Measurements from ENCODE around the gene STEEP1. TPM values are rescaled to one million over a fixed set of nuclear protein-coding genes. Genes with fewer than 3 reads are reported as not detected.
A peak's percentile ranks its signal among the peaks of the same experiment; 100 is the strongest.
"Not testable (repeated sequence)": the region's sequence is repeated elsewhere in the genome, so short reads cannot be mapped to it uniquely, and the experiment has no call there.

The STEEP1 gene
- total and polyA plus RNA-seq, 5 donors from 2014 or later, result 11.3 to 23.9 (median 13.8) TPM

DNA sequence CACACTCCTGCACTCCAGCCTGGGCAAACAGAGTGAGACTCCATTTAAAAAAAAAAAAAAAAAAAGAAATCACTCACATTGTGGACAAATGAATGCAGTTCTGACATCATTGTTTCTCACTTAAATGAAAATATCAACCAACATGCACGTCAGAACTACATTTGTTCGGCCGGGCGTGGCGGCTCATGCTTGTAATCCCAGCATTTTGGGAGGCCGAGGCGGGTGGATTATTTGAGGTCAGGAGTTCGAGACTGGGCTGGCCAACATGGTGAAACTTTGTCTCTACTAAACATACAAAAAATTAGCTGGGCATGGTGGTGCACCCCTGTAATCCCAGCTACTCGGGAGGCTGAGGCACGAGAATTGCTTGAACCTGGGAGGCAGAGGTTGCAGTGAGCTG lies 60.1 kb downstream of the STEEP1 start:
- not testable (repeated sequence) for H3K27me3 ChIP-seq (ENCODE audit: control insufficient read depth, insufficient read depth, low read length); DNase-seq; H3K36me3 Mint-ChIP-seq; H3K36me3 ChIP-seq (ENCODE audit: control insufficient read depth, insufficient read depth, low read length); H3K9me3 ChIP-seq (ENCODE audit: control insufficient read depth in 2 of 2, low read length in 2 of 2); H3K4me3 ChIP-seq (ENCODE audit: low read depth, low read length); H3K9me3 Mint-ChIP-seq; H3K27ac ChIP-seq (ENCODE audit: insufficient read depth, low read length, poor library complexity, severe bottlenecking); H3K4me3 Mint-ChIP-seq; H3K27me3 Mint-ChIP-seq; ATAC-seq (ENCODE audit: low read depth in 2 of 2); H3K27ac Mint-ChIP-seq
- H3K4me1 ChIP-seq (ENCODE audit: control insufficient read depth, insufficient read depth, low read length, poor library complexity, severe bottlenecking), result peaks cover 12% of the 10 kb centered on the region
- H3K4me1 Mint-ChIP-seq, result peaks cover 0 to 22% (median 0%) of the 10 kb centered on the region in 4 donors

DNA sequence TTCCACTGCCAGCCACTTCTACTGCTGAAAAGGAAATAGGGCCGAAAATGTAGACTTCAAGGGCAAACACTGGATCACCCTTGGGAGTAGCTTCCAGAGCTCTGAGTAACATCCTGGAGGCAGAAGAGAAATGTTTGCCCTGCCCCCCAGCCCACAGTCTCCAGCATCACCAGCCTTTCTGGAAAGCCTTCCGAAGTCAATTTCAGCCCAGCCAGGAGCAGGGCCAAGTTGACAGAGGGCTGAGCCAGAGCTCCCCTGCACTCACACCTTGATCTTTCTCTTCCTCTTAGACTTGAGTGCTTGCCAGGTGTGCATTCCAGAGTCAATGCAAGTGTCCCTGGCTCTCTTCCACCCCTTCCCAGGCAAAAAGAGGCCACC lies 61.7 kb downstream of the STEEP1 start:
- H3K27ac Mint-ChIP-seq, result peak overlapping the region; percentile 46 to 82 (median 48)

DNA sequence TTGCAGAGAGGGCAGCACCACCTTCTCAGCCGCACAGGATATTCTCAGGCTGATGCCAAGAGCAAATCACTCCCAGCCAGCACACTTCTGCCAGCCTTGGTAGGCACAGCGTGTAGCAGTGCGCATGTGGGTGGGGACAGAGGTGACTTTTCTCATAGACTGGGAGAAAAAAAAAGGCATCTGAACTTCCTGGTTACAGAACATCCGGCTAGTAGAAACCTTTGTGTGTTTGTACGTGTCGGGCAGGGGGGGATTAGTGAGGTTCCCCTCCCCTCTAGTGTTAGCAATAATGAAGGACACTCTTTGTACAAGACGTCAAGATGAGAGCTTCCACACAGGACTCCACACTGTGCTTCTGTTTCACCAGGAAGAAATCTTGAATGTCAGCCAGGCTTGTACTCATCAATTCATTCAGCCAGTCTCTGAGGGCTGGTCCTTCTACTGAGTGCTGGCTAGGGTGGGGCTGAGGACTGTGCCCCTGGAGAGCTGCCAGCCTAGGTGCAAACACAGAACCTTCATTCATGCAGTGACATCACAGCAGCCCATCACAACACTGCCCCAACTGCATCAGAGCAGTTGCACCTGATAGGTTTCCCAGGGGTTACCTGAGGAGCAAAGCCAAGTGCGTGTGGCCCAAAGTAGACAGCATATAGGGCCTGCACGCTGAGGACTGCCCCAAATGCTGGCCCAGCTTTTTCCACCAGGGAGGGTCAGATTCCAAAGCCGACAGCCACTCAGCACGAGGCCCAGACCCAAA lies 62.3 kb downstream of the STEEP1 start:
- peak overlapping the region; percentile 52 to 90 (median 82) for H3K27ac Mint-ChIP-seq
- peaks cover 2% of the 10 kb centered on the region for H3K27me3 Mint-ChIP-seq

More for the DNA sequence above, 61.7 kb downstream of the STEEP1 start:
- H3K36me3 ChIP-seq (ENCODE audit: control insufficient read depth, insufficient read depth, low read length), result no peaks in the 10 kb centered on the region
- Mint-ChIP-seq H3K9me3 (no peaks in the 10 kb centered on the region), H3K36me3 (no peaks in the 10 kb centered on the region), H3K4me3 (no peak overlapping the region), H3K27me3 (no peaks in the 10 kb centered on the region), H3K4me1 (peaks cover 0 to 22% (median 0%) of the 10 kb centered on the region in 4 donors)
- H3K27ac ChIP-seq (ENCODE audit: insufficient read depth, low read length, poor library complexity, severe bottlenecking), result no peak overlapping the region
- H3K4me1 ChIP-seq (ENCODE audit: control insufficient read depth, insufficient read depth, low read length, poor library complexity, severe bottlenecking), result peaks cover 12% of the 10 kb centered on the region
- no peaks in the 10 kb centered on the region for H3K9me3 ChIP-seq (ENCODE audit: control insufficient read depth in 2 of 2, low read length in 2 of 2)
- no peaks in the 10 kb centered on the region for H3K27me3 ChIP-seq (ENCODE audit: control insufficient read depth, insufficient read depth, low read length)
- no peak overlapping the region for H3K4me3 ChIP-seq (ENCODE audit: low read depth, low read length)
- ATAC-seq (ENCODE audit: low read depth in 2 of 2), result no peak
- DNase-seq, result no peak

DNA sequence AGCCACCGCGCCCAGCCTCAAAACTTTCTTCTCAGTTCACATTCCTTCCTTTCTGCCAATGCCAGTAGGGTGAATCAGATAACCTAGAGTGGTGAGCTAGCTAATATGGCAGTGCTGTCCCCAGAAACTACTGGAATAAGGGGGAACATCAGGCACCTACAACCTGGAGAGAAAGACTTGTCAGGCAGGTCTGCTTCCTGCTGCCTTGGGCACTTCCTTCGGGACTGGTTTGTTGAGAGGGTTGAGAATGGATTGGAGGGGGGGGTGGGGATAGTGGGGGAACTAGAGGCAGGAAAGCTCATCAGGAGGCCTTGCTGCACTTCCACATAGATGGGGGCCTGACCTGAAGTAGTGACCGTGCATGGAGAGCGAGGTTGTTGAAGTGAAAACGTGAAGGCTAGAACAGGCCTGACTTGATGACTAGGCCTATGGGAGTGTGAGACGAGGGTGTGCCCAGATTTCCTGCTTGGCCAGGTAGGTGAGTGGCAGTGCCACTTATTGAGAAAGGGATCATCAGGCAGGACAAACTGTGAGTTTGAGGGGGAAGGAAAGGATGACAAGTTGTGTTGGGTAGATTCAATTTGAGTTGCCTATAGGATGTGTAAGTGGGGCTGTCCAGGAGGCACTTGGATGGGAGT lies 63.6 kb downstream of the STEEP1 start:
- Histone ChIP-seq H3K27ac (ENCODE audit: insufficient read depth, low read length, poor library complexity, severe bottlenecking) (no peak overlapping the region), H3K4me3 (ENCODE audit: low read depth, low read length) (no peak overlapping the region), H3K36me3 (ENCODE audit: control insufficient read depth, insufficient read depth, low read length) (no peaks in the 10 kb centered on the region), H3K9me3 (ENCODE audit: control insufficient read depth in 2 of 2, low read length in 2 of 2) (no peaks in the 10 kb centered on the region), H3K4me1 (ENCODE audit: control insufficient read depth, insufficient read depth, low read length, poor library complexity, severe bottlenecking) (peaks cover 12% of the 10 kb centered on the region), H3K27me3 (ENCODE audit: control insufficient read depth, insufficient read depth, low read length) (no peaks in the 10 kb centered on the region)
- Mint-ChIP-seq H3K4me3 (peak overlapping the region in 1 of 4 donors; percentile 28), H3K4me1 (peaks cover 0 to 25% (median 1%) of the 10 kb centered on the region in 4 donors), H3K36me3 (no peaks in the 10 kb centered on the region), H3K27me3 (peaks cover 4% of the 10 kb centered on the region), H3K27ac (peak overlapping the region; percentile 82 to 94 (median 90)), H3K9me3 (no peaks in the 10 kb centered on the region)
- ATAC-seq (ENCODE audit: low read depth in 2 of 2) (no peak), DNase-seq (no peak)

More for the DNA sequence above, 62.3 kb downstream of the STEEP1 start:
- no peak overlapping the region for H3K4me3 ChIP-seq (ENCODE audit: low read depth, low read length)
- H3K4me1 Mint-ChIP-seq, result peaks cover 0 to 22% (median 0%) of the 10 kb centered on the region in 4 donors
- peak overlapping the region; percentile 55 for H3K27ac ChIP-seq (ENCODE audit: insufficient read depth, low read length, poor library complexity, severe bottlenecking)
- ATAC-seq (ENCODE audit: low read depth in 2 of 2), result peak in 1 of 2 donors; percentile 81
- no peaks in the 10 kb centered on the region for H3K36me3 ChIP-seq (ENCODE audit: control insufficient read depth, insufficient read depth, low read length)
- DNase-seq, result peak; percentile 1 to 58 (median 53)
- H3K9me3 Mint-ChIP-seq, result no peaks in the 10 kb centered on the region
- H3K4me3 Mint-ChIP-seq, result peak overlapping the region in 2 of 4 donors; percentile 51 to 62
- H3K4me1 ChIP-seq (ENCODE audit: control insufficient read depth, insufficient read depth, low read length, poor library complexity, severe bottlenecking), result peaks cover 12% of the 10 kb centered on the region
- H3K9me3 ChIP-seq (ENCODE audit: control insufficient read depth in 2 of 2, low read length in 2 of 2), result no peaks in the 10 kb centered on the region
- no peaks in the 10 kb centered on the region for H3K27me3 ChIP-seq (ENCODE audit: control insufficient read depth, insufficient read depth, low read length)
- H3K36me3 Mint-ChIP-seq, result no peaks in the 10 kb centered on the region

- no peaks in the 10 kb centered on the region for H3K27me3 ChIP-seq (ENCODE audit: control insufficient read depth, insufficient read depth, low read length)
- Mint-ChIP-seq H3K36me3 (no peaks in the 10 kb centered on the region), H3K27ac (peak overlapping the region in 2 of 3 donors; percentile 49 to 66), H3K9me3 (no peaks in the 10 kb centered on the region), H3K4me1 (peaks cover 0 to 32% (median 7%) of the 10 kb centered on the region in 4 donors), H3K4me3 (no peak overlapping the region), H3K27me3 (peaks cover 4% of the 10 kb centered on the region)
- ATAC-seq (ENCODE audit: low read depth in 2 of 2) (no peak), DNase-seq (no peak)
- H3K4me1 ChIP-seq (ENCODE audit: control insufficient read depth, insufficient read depth, low read length, poor library complexity, severe bottlenecking), result peaks cover 15% of the 10 kb centered on the region
- H3K36me3 ChIP-seq (ENCODE audit: control insufficient read depth, insufficient read depth, low read length), result no peaks in the 10 kb centered on the region
- no peak overlapping the region for H3K27ac ChIP-seq (ENCODE audit: insufficient read depth, low read length, poor library complexity, severe bottlenecking)
- no peak overlapping the region for H3K4me3 ChIP-seq (ENCODE audit: low read depth, low read length)
- no peaks in the 10 kb centered on the region for H3K9me3 ChIP-seq (ENCODE audit: control insufficient read depth in 2 of 2, low read length in 2 of 2)
These were observed 65.0 kb downstream of the STEEP1 start for GRCh38 chrX:119500061-119500800.

GRCh38 chrX:119497185-119497584 lies 68.0 kb downstream of the STEEP1 start:
- H3K4me3 ChIP-seq (ENCODE audit: low read depth, low read length), result no peak overlapping the region
- H3K27me3 ChIP-seq (ENCODE audit: control insufficient read depth, insufficient read depth, low read length), result no peaks in the 10 kb centered on the region
- DNase-seq (no peak), ATAC-seq (ENCODE audit: low read depth in 2 of 2) (no peak)
- H3K9me3 ChIP-seq (ENCODE audit: control insufficient read depth in 2 of 2, low read length in 2 of 2), result no peaks in the 10 kb centered on the region
- H3K9me3 Mint-ChIP-seq, result no peaks in the 10 kb centered on the region
- H3K27me3 Mint-ChIP-seq, result peaks cover 4% of the 10 kb centered on the region
- H3K36me3 ChIP-seq (ENCODE audit: control insufficient read depth, insufficient read depth, low read length), result no peaks in the 10 kb centered on the region
- peaks cover 0 to 22% (median 7%) of the 10 kb centered on the region in 4 donors for H3K4me1 Mint-ChIP-seq
- no peak overlapping the region for H3K4me3 Mint-ChIP-seq
- H3K27ac Mint-ChIP-seq, result no peak overlapping the region
- H3K36me3 Mint-ChIP-seq, result no peaks in the 10 kb centered on the region
- peaks cover 6% of the 10 kb centered on the region for H3K4me1 ChIP-seq (ENCODE audit: control insufficient read depth, insufficient read depth, low read length, poor library complexity, severe bottlenecking)
- H3K27ac ChIP-seq (ENCODE audit: insufficient read depth, low read length, poor library complexity, severe bottlenecking), result no peak overlapping the region

GRCh38 chrX:119495734-119496726 lies 69.2 kb downstream of the STEEP1 start:
- Histone ChIP-seq H3K36me3 (ENCODE audit: control insufficient read depth, insufficient read depth, low read length) (no peaks in the 10 kb centered on the region), H3K4me1 (ENCODE audit: control insufficient read depth, insufficient read depth, low read length, poor library complexity, severe bottlenecking) (peaks cover 3% of the 10 kb centered on the region), H3K27me3 (ENCODE audit: control insufficient read depth, insufficient read depth, low read length) (no peaks in the 10 kb centered on the region), H3K4me3 (ENCODE audit: low read depth, low read length) (no peak overlapping the region), H3K9me3 (ENCODE audit: control insufficient read depth in 2 of 2, low read length in 2 of 2) (no peaks in the 10 kb centered on the region), H3K27ac (ENCODE audit: insufficient read depth, low read length, poor library complexity, severe bottlenecking) (no peak overlapping the region)
- ATAC-seq (ENCODE audit: low read depth in 2 of 2), result peak; percentile 34 to 70
- Mint-ChIP-seq H3K36me3 (no peaks in the 10 kb centered on the region), H3K27ac (peak overlapping the region; percentile 77 to 90 (median 81)), H3K4me3 (peak overlapping the region in 1 of 4 donors; percentile 11), H3K4me1 (peaks cover 0 to 14% (median 8%) of the 10 kb centered on the region in 4 donors), H3K27me3 (peaks cover 4% of the 10 kb centered on the region), H3K9me3 (no peaks in the 10 kb centered on the region)
- DNase-seq, result peak in 2 of 3 donors; percentile 22 to 42

Measured in CD4-positive, CD25-positive, alpha-beta regulatory T cell (primary cell).